Esophagus muscularis mucosa (tissue), 4 donors: ENCODE results near the gene HIGD1A. TPM values are rescaled to one million over a fixed set of nuclear protein-coding genes. Genes with fewer than 3 reads are reported as not detected.

Source experiments
- DNase-seq: peaks from one replicate; pipeline ENCODE4 v3.0.0-alpha.2; 2017; ENCODE audit errors: extremely low spot score
- H3K27ac ChIP-seq, 4 donors: fragments of 200-600 bp; sonication (generic); replicated peaks in 1 of 4; 1 replicate in 3 of 4; 2 replicates in 1 of 4; pipeline ENCODE4 v1.5.1; 2016 to 2019; ENCODE audit warnings: mild to moderate bottlenecking in 1 of 4
- H3K27me3 ChIP-seq, 4 donors: fragments of 200-600 bp; sonication (generic); one replicate each; pipeline versions ENCODE4 v1.5.1 to v1.6.0; 2016 to 2019
- H3K36me3 ChIP-seq, 4 donors: fragments of 200-600 bp; sonication (generic); one replicate each; pipeline ENCODE4 v1.5.1; 2016 to 2019
- H3K4me1 ChIP-seq, 4 donors: fragments of 200-600 bp; sonication (generic); one replicate each; pipeline ENCODE4 v1.5.1; 2016 to 2019
- H3K4me3 ChIP-seq, 4 donors: fragments of 200-600 bp; sonication (generic); 1 replicate in 2 of 4; 2 replicates in 2 of 4; pipeline ENCODE4 v1.5.1; 2016 to 2019; ENCODE audit warnings: mild to moderate bottlenecking in 4 of 4, moderate library complexity in 1 of 4
- H3K9me3 ChIP-seq, 4 donors: fragments of 200-600 bp; sonication (generic); 1 replicate in 3 of 4; 2 replicates in 1 of 4; pipeline ENCODE4 v1.5.1; 2016 to 2019
- CTCF ChIP-seq, 3 experiments: fragments of 200-600 bp in 2 of 3; fragments of 450-650 bp in 1 of 3; sonication (generic) in 2 of 3; IDR thresholded peaks; one replicate each; pipeline ENCODE4 v1.5.1; 2017 to 2019; ENCODE audit warnings: antibody characterized with exemption in 3 of 3, mild to moderate bottlenecking in 2 of 3, moderate library complexity in 1 of 3
- EP300 ChIP-seq: sonication (generic); formaldehyde crosslinking; IDR thresholded peaks from one replicate; pipeline ENCODE4 v1.6.1; 2017; ENCODE audit warnings: antibody characterized with exemption
- POLR2A ChIP-seq: fragments of 450-650 bp; IDR thresholded peaks from one replicate; pipeline ENCODE4 v1.6.1; 2017; ENCODE audit warnings: antibody characterized with exemption, moderate library complexity, mild to moderate bottlenecking, low read depth
- POLR2AphosphoS5 ChIP-seq, 2 donors: sonication (generic); formaldehyde crosslinking; IDR thresholded peaks; one replicate each; pipeline ENCODE4 v1.6.1; 2017; ENCODE audit warnings: antibody characterized with exemption in 2 of 2
- WGBS: methylation state at CpG from one replicate; pipeline ENCODE4 v1.1.5; 2018; 5-methylcytosine and 5-hydroxymethylcytosine counted together
- intact Hi-C: fragments of 100-400 bp; cut with DNase I; formaldehyde crosslinking; loops from one replicate; pipeline ENCODE4 v1.15.1; 2023
- small RNA-seq, 3 donors: library from RNA; depleted of rRNA; stranded (forward); fragments of <200 nt; gene quantifications; one replicate each; pipeline ENCODE3, GENCODE V24; 2016
- total RNA-seq, 4 donors: library from RNA; depleted of rRNA; stranded (reverse); fragments of >200 nt; gene quantifications; one replicate each; pipeline versions ENCODE4 v1.1.0 to v1.2.1, GENCODE V29; 2016

HIGD1A gene
- total RNA-seq, 4 donors from 2014 or later: 161 to 407 (median 272) TPM

GRCh38 chr3:42735019-42735418 is 69.3 kb downstream of the HIGD1A start:
- Histone ChIP-seq H3K27ac (no peak overlapping the region), H3K4me3 (no peak overlapping the region), H3K27me3 (no peaks in the 10 kb centered on the region), H3K36me3 (no peaks in the 10 kb centered on the region), H3K4me1 (peaks cover 0 to 10% (median under 1%) of the 10 kb centered on the region in 4 donors), H3K9me3 (no peaks in the 10 kb centered on the region)
- 83% methylated on average over 8 of the region's 8 CpGs for WGBS
- intact Hi-C loops: no loop called here
- no peak for TF ChIP-seq POLR2AphosphoS5 (IDR thresholded peaks at IDR 0.05)
- no peak for TF ChIP-seq CTCF (IDR thresholded peaks at IDR 0.05)
- no peak for TF ChIP-seq POLR2A
- DNase-seq: no peak

- intact Hi-C loops: no loop called here
- WGBS: 82% methylated on average over 3 of the region's 6 CpGs
- H3K27ac ChIP-seq: no peak overlapping the region
- H3K9me3 ChIP-seq: no peaks in the 10 kb centered on the region
- peaks cover 0 to 9% (median 3%) of the 10 kb centered on the region in 4 donors for H3K4me1 ChIP-seq
- no peak for TF ChIP-seq CTCF (IDR thresholded peaks at IDR 0.05)
- TF ChIP-seq POLR2A: no peak
- TF ChIP-seq POLR2AphosphoS5 (IDR thresholded peaks at IDR 0.05): no peak
- no peak for TF ChIP-seq EP300
- no peaks in the 10 kb centered on the region for H3K36me3 ChIP-seq
- DNase-seq: no peak
- no peak overlapping the region for H3K4me3 ChIP-seq
- no peaks in the 10 kb centered on the region for H3K27me3 ChIP-seq
Observed at GRCh38 chr3:42734263-42734860, 69.9 kb downstream of the HIGD1A start.

- H3K9me3 ChIP-seq: no peaks in the 10 kb centered on the region
- H3K36me3 ChIP-seq: no peaks in the 10 kb centered on the region
- peak overlapping the region in 1 of 4 donors; percentile 37 for H3K27ac ChIP-seq
- no peaks in the 10 kb centered on the region for H3K27me3 ChIP-seq
- no peak for TF ChIP-seq CTCF (IDR thresholded peaks at IDR 0.05)
- TF ChIP-seq POLR2AphosphoS5 (IDR thresholded peaks at IDR 0.05): no peak
- no peak for TF ChIP-seq EP300
- TF ChIP-seq POLR2A: no peak
- no peak for DNase-seq
- H3K4me1 ChIP-seq: peaks cover 0 to 7% (median 3%) of the 10 kb centered on the region in 4 donors
- intact Hi-C loops: no loop called here
- no peak overlapping the region for H3K4me3 ChIP-seq
- WGBS: 79% methylated on average over 11 of the region's 13 CpGs
Observed at GRCh38 chr3:42733501-42734262, 70.6 kb downstream of the HIGD1A start.

Small RNAs within 50 kb of the gene (small RNA-seq; reads per million reads assigned to genes)
- 0 reads per million in 3 donors for gene CCDC13

Other genes with a start within 250 kb of the HIGD1A start
- gene SEC22C, start 222.5 kb downstream of the HIGD1A start, total RNA-seq: 10 to 100 TPM; 52.7 to 62.7 (median 57.9) TPM
- 10 to 100 TPM; 11.1 to 15.6 (median 13.6) TPM for gene SS18L2, start 213.6 kb downstream of the HIGD1A start, total RNA-seq
- 10 to 100 TPM; 24.7 to 73.1 (median 36.0) TPM for gene NKTR, start 203.8 kb downstream of the HIGD1A start, total RNA-seq
- gene ZBTB47, start 150.8 kb downstream of the HIGD1A start, total RNA-seq: 100 to 1,000 TPM in 2 of 4 donors, 10 to 100 TPM in 2; 75.4 to 137 (median 95.7) TPM
- under 1 TPM in 1 of 4 donors, not detected in 3; 0.17 TPM for gene KLHL40, start 119.0 kb downstream of the HIGD1A start, total RNA-seq
- gene HHATL, start 101.7 kb downstream of the HIGD1A start, total RNA-seq: 1 to 10 TPM in 1 of 4 donors, not detected in 3; 1.5 TPM
- 1 to 10 TPM; 1.2 to 5.3 (median 3.9) TPM for gene CCDC13, start 31.2 kb downstream of the HIGD1A start, total RNA-seq
- gene ACKR2, start 5.0 kb upstream of the HIGD1A start, total RNA-seq: 10 to 100 TPM in 1 of 4 donors, 1 to 10 TPM in 3; 2.5 to 15.9 (median 7.6) TPM
- gene CYP8B1, start 71.4 kb upstream of the HIGD1A start, total RNA-seq: not detected
- 10 to 100 TPM in 1 of 4 donors, 1 to 10 TPM in 3; 4.0 to 11.6 (median 5.3) TPM for gene ZNF662, start 101.7 kb upstream of the HIGD1A start, total RNA-seq
- 10 to 100 TPM; 10.2 to 22.1 (median 15.8) TPM for gene GASK1A, start 174.8 kb upstream of the HIGD1A start, total RNA-seq